CD14-positive monocyte (primary cell): ENCODE measurements around the gene PAGE1. TPM values are rescaled to one million over a fixed set of nuclear protein-coding genes. Genes with fewer than 3 reads are reported as not detected.

Experiments
- DNase-seq, 3 donors: peaks; one replicate each; pipeline ENCODE4 v3.0.0-alpha.2; 2011 to 2022
- H2AFZ ChIP-seq: 2 replicates; pipeline ENCODE4 v1.6.0; 2012; ENCODE audit warnings: mild to moderate bottlenecking, low read depth, low read length, inconsistent platforms; ENCODE audit not compliant: insufficient read depth, poor library complexity, severe bottlenecking
- H3K27ac ChIP-seq, 2 donors: 1 replicate in 1 of 2; 2 replicates in 1 of 2; pipeline ENCODE4 v1.5.1; 2012 to 2013; ENCODE audit warnings: low read length in 2 of 2, control low read depth in 1 of 2, inconsistent platforms in 1 of 2, low read depth in 1 of 2, mild to moderate bottlenecking in 1 of 2
- H3K27me3 ChIP-seq, 2 donors: one replicate each; pipeline versions ENCODE4 v1.6.0 to v1.6.1; 2011 to 2013; ENCODE audit warnings: low read length in 2 of 2; ENCODE audit not compliant: control insufficient read depth in 2 of 2, insufficient read depth in 2 of 2
- H3K36me3 ChIP-seq, 2 donors: replicated peaks in 1 of 2; 1 replicate in 1 of 2; 2 replicates in 1 of 2; pipeline versions ENCODE4 v1.5.1 to v1.6.1; 2012 to 2013; ENCODE audit warnings: low read length in 2 of 2, control low read depth in 1 of 2, inconsistent platforms in 1 of 2, mild to moderate bottlenecking in 1 of 2; ENCODE audit not compliant: insufficient read depth in 2 of 2, control insufficient read depth in 1 of 2
- H3K4me1 ChIP-seq, 2 donors: 1 replicate in 1 of 2; 2 replicates in 1 of 2; pipeline versions ENCODE4 v1.5.1 to v1.6.1; 2012 to 2013; ENCODE audit warnings: low read length in 2 of 2, control low read depth in 1 of 2, inconsistent platforms in 1 of 2, mild to moderate bottlenecking in 1 of 2, moderate library complexity in 1 of 2; ENCODE audit not compliant: insufficient read depth in 2 of 2, control insufficient read depth in 1 of 2
- H3K4me2 ChIP-seq: replicated peaks from 2 replicates; pipeline ENCODE3; 2012; ENCODE audit warnings: low read length, moderate library complexity, mild to moderate bottlenecking; ENCODE audit not compliant: poor library complexity, severe bottlenecking; ENCODE audit errors: extremely low read depth
- H3K4me3 ChIP-seq, 3 experiments: fragments of 200-600 bp in 1 of 3; sonication (generic) in 1 of 3; replicated peaks in 1 of 3; 1 replicate in 2 of 3; 2 replicates in 1 of 3; pipeline ENCODE4 v1.5.1; 2011 to 2013; ENCODE audit warnings: low read length in 3 of 3, mild to moderate bottlenecking in 3 of 3, control low read depth in 2 of 3, low read depth in 2 of 3, inconsistent platforms in 1 of 3, moderate library complexity in 1 of 3
- H3K79me2 ChIP-seq: 2 replicates; pipeline ENCODE4 v1.6.0; 2012; ENCODE audit warnings: mild to moderate bottlenecking, control low read depth, inconsistent platforms, low read length, moderate library complexity; ENCODE audit not compliant: insufficient read depth
- H3K9ac ChIP-seq: 2 replicates; pipeline ENCODE4 v1.6.0; 2017; ENCODE audit warnings: low read length, mild to moderate bottlenecking; ENCODE audit not compliant: insufficient read depth, poor library complexity, severe bottlenecking
- H3K9me3 ChIP-seq, 2 donors: replicated peaks in 1 of 2; 1 replicate in 1 of 2; 2 replicates in 1 of 2; pipeline versions ENCODE4 v1.5.1 to v1.6.1; 2012 to 2013; ENCODE audit warnings: low read length in 2 of 2, control low read depth in 1 of 2; ENCODE audit not compliant: control insufficient read depth in 1 of 2, insufficient read depth in 1 of 2
- H4K20me1 ChIP-seq: 2 replicates; pipeline ENCODE4 v1.6.0; 2012; ENCODE audit warnings: mild to moderate bottlenecking, low read length, control low read depth, moderate library complexity; ENCODE audit not compliant: insufficient read depth
- H3K27ac Mint-ChIP-seq, 7 donors: one replicate each; pipeline ENCODE4 v1.8.0; 2020; ENCODE audit warnings: mild to moderate bottlenecking in 7 of 7, mixed read lengths in 7 of 7, moderate library complexity in 6 of 7, inconsistent platforms in 2 of 7
- H3K27me3 Mint-ChIP-seq, 3 donors: one replicate each; pipeline ENCODE4 v1.8.0; 2021 to 2022; ENCODE audit warnings: low read depth in 3 of 3, mild to moderate bottlenecking in 3 of 3, mixed read lengths in 3 of 3, moderate library complexity in 3 of 3, inconsistent platforms in 1 of 3
- H3K36me3 Mint-ChIP-seq, 2 donors: one replicate each; pipeline ENCODE4 v1.8.0; 2020; ENCODE audit warnings: mixed read lengths in 2 of 2, inconsistent platforms in 1 of 2, mild to moderate bottlenecking in 1 of 2
- H3K4me1 Mint-ChIP-seq: one replicate; pipeline ENCODE4 v1.8.0; 2020; ENCODE audit warnings: mild to moderate bottlenecking, mixed read lengths
- H3K4me3 Mint-ChIP-seq, 2 donors: one replicate each; pipeline ENCODE4 v1.8.0; 2020; ENCODE audit warnings: mild to moderate bottlenecking in 2 of 2, mixed read lengths in 2 of 2, moderate library complexity in 1 of 2
- H3K9me3 Mint-ChIP-seq, 7 donors: one replicate each; pipeline ENCODE4 v1.8.0; 2020 to 2022; ENCODE audit warnings: mixed read lengths in 7 of 7, mild to moderate bottlenecking in 6 of 7, moderate library complexity in 6 of 7, inconsistent platforms in 2 of 7
- CTCF ChIP-seq: fragments of 200-600 bp; IDR thresholded peaks from one replicate; pipeline ENCODE4 v1.8.0; 2022; ENCODE audit warnings: antibody characterized with exemption, mild to moderate bottlenecking
- WGBS: methylation state at CpG from one replicate; pipeline ENCODE4 v1.1.5; 2013; ENCODE audit warnings: missing lambda C conversion rate; ENCODE audit not compliant: insufficient coverage; 5-methylcytosine and 5-hydroxymethylcytosine counted together
- intact Hi-C, 2 donors: fragments of 100-400 bp; cut with micrococcal nuclease; formaldehyde crosslinking; loops; one replicate each; pipeline versions ENCODE4 v1.15.0 to v1.15.1; 2023
- polyA plus RNA-seq, 3 donors: library from polyadenylated mRNA; depleted of rRNA in 1 of 3; unstranded in 2 of 3; stranded (reverse) in 1 of 3; fragments of 300-500 nt in 2 of 3; fragments of >200 nt in 1 of 3; fragmentation: Illumina TruSeq in 2 of 3; gene quantifications; 1 replicate in 2 of 3; 2 replicates in 1 of 3; pipeline ENCODE4 v1.2.3, GENCODE V29; 2012 to 2021

The PAGE1 gene
- polyA plus RNA-seq, 3 donors = not detected

DNA sequence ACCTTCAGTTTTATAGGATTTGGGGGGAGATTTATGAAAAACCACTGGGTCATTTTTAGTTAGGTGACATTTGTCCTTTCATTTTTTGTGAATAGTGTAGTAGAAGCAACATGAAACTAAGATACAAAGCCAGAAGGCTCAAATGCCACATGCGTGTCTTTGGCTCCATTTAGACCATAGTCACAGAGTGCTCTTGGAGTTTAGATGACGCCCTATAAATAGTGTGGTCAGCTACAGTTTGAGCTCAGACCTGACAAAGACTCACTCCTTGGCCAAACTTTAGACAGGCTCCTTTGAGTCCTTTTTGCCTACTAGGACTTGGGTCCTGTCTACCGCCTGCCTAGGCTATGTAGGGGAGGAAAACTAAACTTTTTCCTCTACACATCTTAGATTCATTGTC is 16.8 kb upstream of the PAGE1 start:
- Mint-ChIP-seq H3K36me3 (no peaks in the 10 kb centered on the region), H3K9me3 (peaks cover 0 to 6% (median 1%) of the 10 kb centered on the region in 7 donors), H3K4me3 (no peak overlapping the region), H3K27ac (no peak overlapping the region), H3K4me1 (no peaks in the 10 kb centered on the region), H3K27me3 (peaks cover 3 to 11% (median 10%) of the 10 kb centered on the region in 3 donors)
- no peaks in the 10 kb centered on the region for H3K4me1 ChIP-seq
- H3K79me2 ChIP-seq = no peaks in the 10 kb centered on the region
- WGBS = no CpG with 5 or more reads among the region's 3 CpGs
- no peak for TF ChIP-seq CTCF
- H3K27ac ChIP-seq = no peak overlapping the region
- peaks cover 0 to 13% of the 10 kb centered on the region in 2 donors for H3K27me3 ChIP-seq
- H3K4me2 ChIP-seq = no peak overlapping the region
- no peaks in the 10 kb centered on the region for H3K36me3 ChIP-seq
- H4K20me1 ChIP-seq = no peaks in the 10 kb centered on the region
- intact Hi-C loops = no loop called here
- H3K9me3 ChIP-seq = no peaks in the 10 kb centered on the region
- no peak overlapping the region for H3K4me3 ChIP-seq
- no peak overlapping the region for H3K9ac ChIP-seq
- H2AFZ ChIP-seq = no peak overlapping the region
- DNase-seq = no peak

DNA sequence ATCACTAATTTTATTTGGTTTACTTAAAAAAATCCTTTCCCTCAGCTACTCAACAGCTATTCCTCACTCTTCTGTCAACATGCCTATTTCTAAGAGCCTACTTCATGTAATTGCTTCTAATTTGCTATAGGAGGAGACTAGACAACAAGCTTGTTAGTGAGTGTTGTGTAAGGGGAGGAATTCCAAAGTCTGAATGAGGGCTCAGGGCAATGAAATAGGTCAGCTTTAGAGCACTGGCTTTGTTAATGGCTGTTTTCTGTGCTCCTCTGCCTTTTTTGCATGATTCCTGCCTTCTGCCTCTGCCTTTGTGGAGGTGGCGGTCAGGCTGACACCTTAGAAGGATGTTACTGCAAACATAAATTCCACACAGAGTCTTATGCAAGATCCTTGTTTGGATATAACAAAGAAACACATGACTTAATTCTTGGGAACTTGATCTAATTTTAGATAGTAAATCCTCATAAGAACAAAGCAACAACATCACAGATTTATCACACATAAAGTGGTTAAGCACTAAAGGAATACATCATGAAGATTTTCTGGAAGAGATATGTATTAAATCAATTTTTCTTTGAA is 15.0 kb upstream of the PAGE1 start:
- Mint-ChIP-seq H3K27ac (no peak overlapping the region), H3K4me1 (no peaks in the 10 kb centered on the region), H3K36me3 (no peaks in the 10 kb centered on the region), H3K4me3 (no peak overlapping the region), H3K27me3 (peaks cover 3 to 13% (median 10%) of the 10 kb centered on the region in 3 donors), H3K9me3 (peaks cover 0 to 3% (median 0%) of the 10 kb centered on the region in 7 donors)
- H3K79me2 ChIP-seq = no peaks in the 10 kb centered on the region
- H3K36me3 ChIP-seq = no peaks in the 10 kb centered on the region
- no peak overlapping the region for H2AFZ ChIP-seq
- no peak overlapping the region for H3K4me3 ChIP-seq
- H3K9me3 ChIP-seq = no peaks in the 10 kb centered on the region
- H3K9ac ChIP-seq = no peak overlapping the region
- TF ChIP-seq CTCF = no peak
- no peaks in the 10 kb centered on the region for H4K20me1 ChIP-seq
- intact Hi-C loops = no loop called here
- DNase-seq = no peak
- no peak overlapping the region for H3K4me2 ChIP-seq
- WGBS = no CpG with 5 or more reads among the region's 1 CpG
- H3K27me3 ChIP-seq = peaks cover 0 to 15% of the 10 kb centered on the region in 2 donors
- no peak overlapping the region for H3K27ac ChIP-seq
- H3K4me1 ChIP-seq = no peaks in the 10 kb centered on the region
